ENCODE measurements around the gene RASA2. TPM values are rescaled to one million over a fixed set of nuclear protein-coding genes. Genes with fewer than 3 reads are reported as not detected.

The RASA2 gene
- total and polyA plus RNA-seq, 9 of the 15 experiments (the other 6 are each of a cell fraction or from before 2014, with no cell fraction given) = 2.0 to 12.8 (median 9.5) TPM

DNA sequence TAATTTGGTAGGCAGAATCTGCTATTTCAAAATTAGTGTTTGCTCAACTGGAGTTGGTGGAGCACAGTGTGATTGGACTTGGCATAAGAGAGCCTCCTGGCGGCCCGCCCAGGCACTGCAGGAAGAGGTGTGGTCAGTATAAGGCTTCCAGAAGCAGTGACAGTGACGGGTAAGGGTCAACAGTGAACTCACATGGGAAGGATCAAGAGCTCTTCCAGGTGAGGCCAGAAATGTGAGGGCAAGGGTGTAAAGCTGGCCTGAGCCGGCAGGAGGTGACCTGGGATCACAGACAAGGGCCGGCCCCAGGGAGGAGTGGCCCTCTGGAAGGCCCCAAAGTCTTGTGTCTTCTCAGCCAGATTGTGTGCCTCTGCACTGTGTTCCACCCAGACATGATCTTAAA is 158.1 kb downstream of the RASA2 start (continued):
- TF ChIP-seq, protein P1, sequence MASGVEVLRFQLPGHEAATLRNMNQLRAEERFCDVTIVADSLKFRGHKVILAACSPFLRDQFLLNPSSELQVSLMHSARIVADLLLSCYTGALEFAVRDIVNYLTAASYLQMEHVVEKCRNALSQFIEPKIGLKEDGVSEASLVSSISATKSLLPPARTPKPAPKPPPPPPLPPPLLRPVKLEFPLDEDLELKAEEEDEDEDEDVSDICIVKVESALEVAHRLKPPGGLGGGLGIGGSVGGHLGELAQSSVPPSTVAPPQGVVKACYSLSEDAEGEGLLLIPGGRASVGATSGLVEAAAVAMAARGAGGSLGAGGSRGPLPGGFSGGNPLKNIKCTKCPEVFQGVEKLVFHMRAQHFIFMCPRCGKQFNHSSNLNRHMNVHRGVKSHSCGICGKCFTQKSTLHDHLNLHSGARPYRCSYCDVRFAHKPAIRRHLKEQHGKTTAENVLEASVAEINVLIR (CRISPR knock-in tag; IDR thresholded peaks at IDR 0.05) = no peak
- TF ChIP-seq, protein P2, sequence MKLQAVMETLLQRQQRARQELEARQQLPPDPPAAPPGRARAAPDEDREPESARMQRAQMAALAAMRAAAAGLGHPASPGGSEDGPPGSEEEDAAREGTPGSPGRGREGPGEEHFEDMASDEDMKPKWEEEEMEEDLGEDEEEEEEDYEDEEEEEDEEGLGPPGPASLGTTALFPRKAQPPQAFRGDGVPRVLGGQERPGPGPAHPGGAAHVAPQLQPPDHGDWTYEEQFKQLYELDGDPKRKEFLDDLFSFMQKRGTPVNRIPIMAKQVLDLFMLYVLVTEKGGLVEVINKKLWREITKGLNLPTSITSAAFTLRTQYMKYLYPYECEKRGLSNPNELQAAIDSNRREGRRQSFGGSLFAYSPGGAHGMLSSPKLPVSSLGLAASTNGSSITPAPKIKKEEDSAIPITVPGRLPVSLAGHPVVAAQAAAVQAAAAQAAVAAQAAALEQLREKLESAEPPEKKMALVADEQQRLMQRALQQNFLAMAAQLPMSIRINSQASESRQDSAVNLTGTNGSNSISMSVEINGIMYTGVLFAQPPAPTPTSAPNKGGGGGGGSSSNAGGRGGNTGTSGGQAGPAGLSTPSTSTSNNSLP (IDR thresholded peaks at IDR 0.05; ENCODE audit: borderline replicate concordance, low read depth, low read length) = no peak
- TF ChIP-seq HNRNPL (IDR thresholded peaks at IDR 0.05; ENCODE audit: low read depth, low read length) (no peak), PTBP1 (IDR thresholded peaks at IDR 0.05; ENCODE audit: low read depth, low read length) (no peak), ZNF584 (CRISPR knock-in tag; IDR thresholded peaks at IDR 0.05; ENCODE audit: low read depth) (no peak), ZNF324 (CRISPR knock-in tag; IDR thresholded peaks at IDR 0.05) (no peak), C11orf30 (IDR thresholded peaks at IDR 0.05; ENCODE audit: low read depth) (no peak), SMC3 (conservative IDR thresholded peaks at IDR 0.05; ENCODE audit: insufficient read depth, low read depth, low read length) (peak; percentile 81), LEF1 (IDR thresholded peaks at IDR 0.05) (no peak), NCOA2 (IDR thresholded peaks at IDR 0.05; ENCODE audit: partially characterized antibody in 2 of 2) (no peak)
- TF ChIP-seq, protein P3, sequence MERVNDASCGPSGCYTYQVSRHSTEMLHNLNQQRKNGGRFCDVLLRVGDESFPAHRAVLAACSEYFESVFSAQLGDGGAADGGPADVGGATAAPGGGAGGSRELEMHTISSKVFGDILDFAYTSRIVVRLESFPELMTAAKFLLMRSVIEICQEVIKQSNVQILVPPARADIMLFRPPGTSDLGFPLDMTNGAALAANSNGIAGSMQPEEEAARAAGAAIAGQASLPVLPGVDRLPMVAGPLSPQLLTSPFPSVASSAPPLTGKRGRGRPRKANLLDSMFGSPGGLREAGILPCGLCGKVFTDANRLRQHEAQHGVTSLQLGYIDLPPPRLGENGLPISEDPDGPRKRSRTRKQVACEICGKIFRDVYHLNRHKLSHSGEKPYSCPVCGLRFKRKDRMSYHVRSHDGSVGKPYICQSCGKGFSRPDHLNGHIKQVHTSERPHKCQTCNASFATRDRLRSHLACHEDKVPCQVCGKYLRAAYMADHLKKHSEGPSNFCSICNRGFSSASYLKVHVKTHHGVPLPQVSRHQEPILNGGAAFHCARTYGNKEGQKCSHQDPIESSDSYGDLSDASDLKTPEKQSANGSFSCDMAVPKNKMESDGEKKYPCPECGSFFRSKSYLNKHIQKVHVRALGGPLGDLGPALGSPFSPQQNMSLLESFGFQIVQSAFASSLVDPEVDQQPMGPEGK (CRISPR knock-in tag; IDR thresholded peaks at IDR 0.05; ENCODE audit: borderline replicate concordance) = no peak
- TF ChIP-seq, protein P4, sequence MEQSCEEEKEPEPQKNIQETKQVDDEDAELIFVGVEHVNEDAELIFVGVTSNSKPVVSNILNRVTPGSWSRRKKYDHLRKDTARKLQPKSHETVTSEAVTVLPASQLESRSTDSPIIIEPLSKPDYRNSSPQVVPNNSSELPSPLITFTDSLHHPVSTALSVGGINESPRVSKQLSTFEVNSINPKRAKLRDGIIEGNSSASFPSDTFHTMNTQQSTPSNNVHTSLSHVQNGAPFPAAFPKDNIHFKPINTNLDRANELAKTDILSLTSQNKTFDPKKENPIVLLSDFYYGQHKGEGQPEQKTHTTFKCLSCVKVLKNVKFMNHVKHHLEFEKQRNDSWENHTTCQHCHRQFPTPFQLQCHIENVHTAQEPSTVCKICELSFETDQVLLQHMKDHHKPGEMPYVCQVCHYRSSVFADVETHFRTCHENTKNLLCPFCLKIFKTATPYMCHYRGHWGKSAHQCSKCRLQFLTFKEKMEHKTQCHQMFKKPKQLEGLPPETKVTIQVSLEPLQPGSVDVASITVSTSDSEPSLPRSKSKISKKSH (CRISPR knock-in tag; IDR thresholded peaks at IDR 0.05) = no peak
- TF ChIP-seq, protein P5, sequence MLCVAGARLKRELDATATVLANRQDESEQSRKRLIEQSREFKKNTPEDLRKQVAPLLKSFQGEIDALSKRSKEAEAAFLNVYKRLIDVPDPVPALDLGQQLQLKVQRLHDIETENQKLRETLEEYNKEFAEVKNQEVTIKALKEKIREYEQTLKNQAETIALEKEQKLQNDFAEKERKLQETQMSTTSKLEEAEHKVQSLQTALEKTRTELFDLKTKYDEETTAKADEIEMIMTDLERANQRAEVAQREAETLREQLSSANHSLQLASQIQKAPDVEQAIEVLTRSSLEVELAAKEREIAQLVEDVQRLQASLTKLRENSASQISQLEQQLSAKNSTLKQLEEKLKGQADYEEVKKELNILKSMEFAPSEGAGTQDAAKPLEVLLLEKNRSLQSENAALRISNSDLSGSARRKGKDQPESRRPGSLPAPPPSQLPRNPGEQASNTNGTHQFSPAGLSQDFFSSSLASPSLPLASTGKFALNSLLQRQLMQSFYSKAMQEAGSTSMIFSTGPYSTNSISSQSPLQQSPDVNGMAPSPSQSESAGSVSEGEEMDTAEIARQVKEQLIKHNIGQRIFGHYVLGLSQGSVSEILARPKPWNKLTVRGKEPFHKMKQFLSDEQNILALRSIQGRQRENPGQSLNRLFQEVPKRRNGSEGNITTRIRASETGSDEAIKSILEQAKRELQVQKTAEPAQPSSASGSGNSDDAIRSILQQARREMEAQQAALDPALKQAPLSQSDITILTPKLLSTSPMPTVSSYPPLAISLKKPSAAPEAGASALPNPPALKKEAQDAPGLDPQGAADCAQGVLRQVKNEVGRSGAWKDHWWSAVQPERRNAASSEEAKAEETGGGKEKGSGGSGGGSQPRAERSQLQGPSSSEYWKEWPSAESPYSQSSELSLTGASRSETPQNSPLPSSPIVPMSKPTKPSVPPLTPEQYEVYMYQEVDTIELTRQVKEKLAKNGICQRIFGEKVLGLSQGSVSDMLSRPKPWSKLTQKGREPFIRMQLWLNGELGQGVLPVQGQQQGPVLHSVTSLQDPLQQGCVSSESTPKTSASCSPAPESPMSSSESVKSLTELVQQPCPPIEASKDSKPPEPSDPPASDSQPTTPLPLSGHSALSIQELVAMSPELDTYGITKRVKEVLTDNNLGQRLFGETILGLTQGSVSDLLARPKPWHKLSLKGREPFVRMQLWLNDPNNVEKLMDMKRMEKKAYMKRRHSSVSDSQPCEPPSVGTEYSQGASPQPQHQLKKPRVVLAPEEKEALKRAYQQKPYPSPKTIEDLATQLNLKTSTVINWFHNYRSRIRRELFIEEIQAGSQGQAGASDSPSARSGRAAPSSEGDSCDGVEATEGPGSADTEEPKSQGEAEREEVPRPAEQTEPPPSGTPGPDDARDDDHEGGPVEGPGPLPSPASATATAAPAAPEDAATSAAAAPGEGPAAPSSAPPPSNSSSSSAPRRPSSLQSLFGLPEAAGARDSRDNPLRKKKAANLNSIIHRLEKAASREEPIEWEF (CRISPR knock-in tag; IDR thresholded peaks at IDR 0.05) = no peak

Measured in K562 (cell line).